ENCODE measurements around the gene CUBN. TPM values are rescaled to one million over a fixed set of nuclear protein-coding genes. Genes with fewer than 3 reads are reported as not detected.

The CUBN gene
- total RNA-seq, 1 experiment from 2014 or later = not detected

GRCh38 chr10:16867990-16868389 is 261.6 kb downstream of the CUBN start:
- no peaks in the 10 kb centered on the region for H3K9me2 ChIP-seq (replicated peaks; ENCODE audit: insufficient read depth, low read length)
- H2AFZ ChIP-seq (ENCODE audit: low read length) = no peak overlapping the region
- H3K4me1 ChIP-seq (ENCODE audit: low read length) = no peaks in the 10 kb centered on the region
- H3K27ac ChIP-seq (ENCODE audit: low read length) = no peak overlapping the region
- no peaks in the 10 kb centered on the region for H3K27me3 ChIP-seq (ENCODE audit: low read length)
- H3K4me2 ChIP-seq (ENCODE audit: low read depth, low read length, poor library complexity, severe bottlenecking) = no peak overlapping the region
- no peak for DNase-seq
- H3K36me3 ChIP-seq (ENCODE audit: insufficient read depth, low read length) = no peaks in the 10 kb centered on the region
- H3K79me2 ChIP-seq (ENCODE audit: low read length) = no peaks in the 10 kb centered on the region
- no peak overlapping the region for H3K9ac ChIP-seq (ENCODE audit: low read length)
- no peaks in the 10 kb centered on the region for H4K20me1 ChIP-seq (ENCODE audit: insufficient read depth, low read depth, low read length)
- H3K9me3 ChIP-seq (ENCODE audit: low read length) = no peaks in the 10 kb centered on the region
- no peak overlapping the region for H3K4me3 ChIP-seq (ENCODE audit: low read length)

- no peaks in the 10 kb centered on the region for H3K27me3 ChIP-seq (ENCODE audit: low read length)
- no peaks in the 10 kb centered on the region for H3K36me3 ChIP-seq (ENCODE audit: insufficient read depth, low read length)
- H3K9ac ChIP-seq (ENCODE audit: low read length) = no peak overlapping the region
- H3K9me2 ChIP-seq (replicated peaks; ENCODE audit: insufficient read depth, low read length) = no peaks in the 10 kb centered on the region
- H3K4me3 ChIP-seq (ENCODE audit: low read length) = no peak overlapping the region
- no peaks in the 10 kb centered on the region for H3K9me3 ChIP-seq (ENCODE audit: low read length)
- no peaks in the 10 kb centered on the region for H3K79me2 ChIP-seq (ENCODE audit: low read length)
- H3K4me1 ChIP-seq (ENCODE audit: low read length) = no peaks in the 10 kb centered on the region
- no peak overlapping the region for H3K27ac ChIP-seq (ENCODE audit: low read length)
- no peak overlapping the region for H2AFZ ChIP-seq (ENCODE audit: low read length)
- H4K20me1 ChIP-seq (ENCODE audit: insufficient read depth, low read depth, low read length) = no peaks in the 10 kb centered on the region
- H3K4me2 ChIP-seq (ENCODE audit: low read depth, low read length, poor library complexity, severe bottlenecking) = no peak overlapping the region
- no peak for DNase-seq
Measured at GRCh38 chr10:16867556-16867955, 262.1 kb downstream of the CUBN start.

GRCh38 chr10:16866541-16867275 is 262.9 kb downstream of the CUBN start:
- Histone ChIP-seq H3K4me1 (ENCODE audit: low read length) (no peaks in the 10 kb centered on the region), H2AFZ (ENCODE audit: low read length) (no peak overlapping the region), H3K9me2 (replicated peaks; ENCODE audit: insufficient read depth, low read length) (no peaks in the 10 kb centered on the region), H3K79me2 (ENCODE audit: low read length) (no peaks in the 10 kb centered on the region), H3K4me2 (ENCODE audit: low read depth, low read length, poor library complexity, severe bottlenecking) (no peak overlapping the region), H3K9ac (ENCODE audit: low read length) (no peak overlapping the region), H4K20me1 (ENCODE audit: insufficient read depth, low read depth, low read length) (no peaks in the 10 kb centered on the region), H3K9me3 (ENCODE audit: low read length) (no peaks in the 10 kb centered on the region), H3K27me3 (ENCODE audit: low read length) (no peaks in the 10 kb centered on the region), H3K4me3 (ENCODE audit: low read length) (no peak overlapping the region), H3K36me3 (ENCODE audit: insufficient read depth, low read length) (no peaks in the 10 kb centered on the region), H3K27ac (ENCODE audit: low read length) (no peak overlapping the region)
- no peak for DNase-seq

GRCh38 chr10:16865766-16866165 is 263.8 kb downstream of the CUBN start:
- Histone ChIP-seq H3K4me2 (ENCODE audit: low read depth, low read length, poor library complexity, severe bottlenecking) (no peak overlapping the region), H3K9me2 (replicated peaks; ENCODE audit: insufficient read depth, low read length) (no peaks in the 10 kb centered on the region), H4K20me1 (ENCODE audit: insufficient read depth, low read depth, low read length) (no peaks in the 10 kb centered on the region), H3K4me1 (ENCODE audit: low read length) (no peaks in the 10 kb centered on the region), H3K36me3 (ENCODE audit: insufficient read depth, low read length) (no peaks in the 10 kb centered on the region), H3K27me3 (ENCODE audit: low read length) (no peaks in the 10 kb centered on the region), H3K9ac (ENCODE audit: low read length) (no peak overlapping the region), H3K4me3 (ENCODE audit: low read length) (no peak overlapping the region), H3K79me2 (ENCODE audit: low read length) (no peaks in the 10 kb centered on the region), H3K27ac (ENCODE audit: low read length) (no peak overlapping the region), H3K9me3 (ENCODE audit: low read length) (no peaks in the 10 kb centered on the region), H2AFZ (ENCODE audit: low read length) (no peak overlapping the region)
- DNase-seq = no peak

GRCh38 chr10:16863766-16864165 is 265.8 kb downstream of the CUBN start:
- no peaks in the 10 kb centered on the region for H3K36me3 ChIP-seq (ENCODE audit: insufficient read depth, low read length)
- no peaks in the 10 kb centered on the region for H3K27me3 ChIP-seq (ENCODE audit: low read length)
- H3K79me2 ChIP-seq (ENCODE audit: low read length) = no peaks in the 10 kb centered on the region
- no peaks in the 10 kb centered on the region for H4K20me1 ChIP-seq (ENCODE audit: insufficient read depth, low read depth, low read length)
- no peak overlapping the region for H3K27ac ChIP-seq (ENCODE audit: low read length)
- H3K4me1 ChIP-seq (ENCODE audit: low read length) = no peaks in the 10 kb centered on the region
- no peaks in the 10 kb centered on the region for H3K9me3 ChIP-seq (ENCODE audit: low read length)
- H3K9me2 ChIP-seq (replicated peaks; ENCODE audit: insufficient read depth, low read length) = no peaks in the 10 kb centered on the region
- no peak overlapping the region for H3K9ac ChIP-seq (ENCODE audit: low read length)
- H3K4me3 ChIP-seq (ENCODE audit: low read length) = no peak overlapping the region
- no peak for DNase-seq
- no peak overlapping the region for H3K4me2 ChIP-seq (ENCODE audit: low read depth, low read length, poor library complexity, severe bottlenecking)
- H2AFZ ChIP-seq (ENCODE audit: low read length) = no peak overlapping the region

GRCh38 chr10:16857419-16857818 is 272.2 kb downstream of the CUBN start:
- no peak for DNase-seq
- no peaks in the 10 kb centered on the region for H4K20me1 ChIP-seq (ENCODE audit: insufficient read depth, low read depth, low read length)
- no peaks in the 10 kb centered on the region for H3K79me2 ChIP-seq (ENCODE audit: low read length)
- no peaks in the 10 kb centered on the region for H3K4me1 ChIP-seq (ENCODE audit: low read length)
- no peaks in the 10 kb centered on the region for H3K9me2 ChIP-seq (replicated peaks; ENCODE audit: insufficient read depth, low read length)
- no peak overlapping the region for H3K27ac ChIP-seq (ENCODE audit: low read length)
- no peaks in the 10 kb centered on the region for H3K27me3 ChIP-seq (ENCODE audit: low read length)
- H3K4me2 ChIP-seq (ENCODE audit: low read depth, low read length, poor library complexity, severe bottlenecking) = no peak overlapping the region
- no peak overlapping the region for H3K4me3 ChIP-seq (ENCODE audit: low read length)
- H3K36me3 ChIP-seq (ENCODE audit: insufficient read depth, low read length) = no peaks in the 10 kb centered on the region
- H2AFZ ChIP-seq (ENCODE audit: low read length) = no peak overlapping the region
- no peaks in the 10 kb centered on the region for H3K9me3 ChIP-seq (ENCODE audit: low read length)
- no peak overlapping the region for H3K9ac ChIP-seq (ENCODE audit: low read length)

- Histone ChIP-seq H4K20me1 (ENCODE audit: insufficient read depth, low read depth, low read length) (no peaks in the 10 kb centered on the region), H3K4me2 (ENCODE audit: low read depth, low read length, poor library complexity, severe bottlenecking) (no peak overlapping the region), H3K27me3 (ENCODE audit: low read length) (no peaks in the 10 kb centered on the region), H2AFZ (ENCODE audit: low read length) (no peak overlapping the region), H3K79me2 (ENCODE audit: low read length) (no peaks in the 10 kb centered on the region), H3K36me3 (ENCODE audit: insufficient read depth, low read length) (no peaks in the 10 kb centered on the region), H3K9me3 (ENCODE audit: low read length) (no peaks in the 10 kb centered on the region), H3K4me1 (ENCODE audit: low read length) (no peaks in the 10 kb centered on the region), H3K27ac (ENCODE audit: low read length) (no peak overlapping the region), H3K4me3 (ENCODE audit: low read length) (no peak overlapping the region), H3K9ac (ENCODE audit: low read length) (no peak overlapping the region), H3K9me2 (replicated peaks; ENCODE audit: insufficient read depth, low read length) (no peaks in the 10 kb centered on the region)
- no peak for DNase-seq
Measured at GRCh38 chr10:16856567-16856966, 273.0 kb downstream of the CUBN start.

GRCh38 chr10:16856092-16856491 is 273.5 kb downstream of the CUBN start:
- Histone ChIP-seq H3K4me3 (ENCODE audit: low read length) (no peak overlapping the region), H3K4me1 (ENCODE audit: low read length) (no peaks in the 10 kb centered on the region), H2AFZ (ENCODE audit: low read length) (no peak overlapping the region), H4K20me1 (ENCODE audit: insufficient read depth, low read depth, low read length) (no peaks in the 10 kb centered on the region), H3K4me2 (ENCODE audit: low read depth, low read length, poor library complexity, severe bottlenecking) (no peak overlapping the region), H3K9ac (ENCODE audit: low read length) (no peak overlapping the region), H3K9me3 (ENCODE audit: low read length) (no peaks in the 10 kb centered on the region), H3K36me3 (ENCODE audit: insufficient read depth, low read length) (no peaks in the 10 kb centered on the region), H3K27ac (ENCODE audit: low read length) (no peak overlapping the region), H3K27me3 (ENCODE audit: low read length) (no peaks in the 10 kb centered on the region), H3K9me2 (replicated peaks; ENCODE audit: insufficient read depth, low read length) (no peaks in the 10 kb centered on the region), H3K79me2 (ENCODE audit: low read length) (no peaks in the 10 kb centered on the region)
- DNase-seq = no peak
